HG03135 (cell line): ENCODE data around the gene NINJ1.
"Not testable (repeated sequence)": the region's sequence is repeated elsewhere in the genome, so short reads cannot be mapped to it uniquely, and the experiment has no call there.

ENCODE experiments used
- ATAC-seq: cut with Tn5 transposase; IDR thresholded peaks from one replicate; pipeline ENCODE4 v1.9.1; 2021; ENCODE audit warnings: mild to moderate bottlenecking, moderate library complexity; ENCODE audit not compliant: unreplicated experiment

Gene NINJ1

GRCh38 chr9:93107151-93107824, 26.8 kb downstream of the NINJ1 start:
- no peak for ATAC-seq

- ATAC-seq: no peak
Observed at GRCh38 chr9:93105620-93106019, 28.4 kb downstream of the NINJ1 start.

- ATAC-seq: not testable (repeated sequence)
Observed at GRCh38 chr9:93101086-93101485, 33.0 kb downstream of the NINJ1 start.

- no peak for ATAC-seq
Observed at GRCh38 chr9:93100276-93100636, 33.8 kb downstream of the NINJ1 start.

- ATAC-seq: no peak
Observed at GRCh38 chr9:93099551-93100275, 34.3 kb downstream of the NINJ1 start.

GRCh38 chr9:93098236-93098946, 35.7 kb downstream of the NINJ1 start:
- no peak for ATAC-seq

- ATAC-seq: no peak
Observed at GRCh38 chr9:93097511-93098201, 36.4 kb downstream of the NINJ1 start.

GRCh38 chr9:93096811-93097382, 37.2 kb downstream of the NINJ1 start:
- no peak for ATAC-seq

GRCh38 chr9:93096131-93096802, 37.8 kb downstream of the NINJ1 start, which contains the start of gene CARD19:
CARD19 (plus strand) TSS chr9:93096217; CDS start chr9:93096346, 129 bp downstream.
- ATAC-seq: peak; percentile 19

GRCh38 chr9:93095205-93096130, 38.6 kb downstream of the NINJ1 start:
- ATAC-seq: peak; percentile 63

GRCh38 chr9:93094658-93095204, 39.3 kb downstream of the NINJ1 start:
- no peak for ATAC-seq

GRCh38 chr9:93093877-93094657, 40.0 kb downstream of the NINJ1 start:
- ATAC-seq: no peak

GRCh38 chr9:93093127-93093876, 40.7 kb downstream of the NINJ1 start:
- no peak for ATAC-seq

- no peak for ATAC-seq
Observed at GRCh38 chr9:93092251-93092991, 41.6 kb downstream of the NINJ1 start.

GRCh38 chr9:93091453-93092081, 42.5 kb downstream of the NINJ1 start:
- ATAC-seq: no peak

GRCh38 chr9:93091056-93091452, 43.0 kb downstream of the NINJ1 start:
- no peak for ATAC-seq
